HCT116 (cell line): ENCODE results near the gene SMIM8. TPM values are rescaled to one million over a fixed set of nuclear protein-coding genes. Genes with fewer than 3 reads are reported as not detected.

Source experiments
- ATAC-seq: fragments of 200-7000 bp; cut with Tn5 transposase; 2 replicates; pipeline ENCODE4 v1.9.1; 2020; ENCODE audit warnings: mild to moderate bottlenecking, moderate library complexity
- BruUV-seq: library from RNA; stranded (reverse); fragments of 400-500 nt; replicated peaks from 2 replicates; lab custom pipeline; 2021; lab: Mats Ljungman, UMichigan
- CTCF ChIA-PET: fragments of 300-600 bp; sonication (Branson Sonifier 250); formaldehyde crosslinking; loops from one replicate; lab custom pipeline; 2021; ENCODE audit warnings: antibody characterized with exemption; lab: Charles Lee
- POLR2A ChIA-PET: fragments of 300-600, 350-600 bp; sonication (Branson Sonifier 250); formaldehyde crosslinking; loops from one replicate; lab custom pipeline; 2021; ENCODE audit warnings: antibody characterized with exemption; lab: Charles Lee
- RAD21 ChIA-PET, 2 experiments: fragments of 300-600 bp; sonication (Branson Sonifier 250); formaldehyde crosslinking; loops; one replicate each; lab custom pipeline; 2023; ENCODE audit warnings: low total read pairs in 2 of 2; ENCODE audit not compliant: uncharacterized antibody in 2 of 2, unreplicated experiment in 2 of 2, low non-redundant PET in 1 of 2; lab: Charles Lee
- DNase-seq: peaks from one replicate; pipeline ENCODE4 v3.0.0-alpha.2; 2010; ENCODE audit warnings: low read depth, low spot score
- H2AFZ ChIP-seq: fragments of 200-600 bp; shearing (Covaris generic), sonication (generic); 2 replicates; pipeline ENCODE4 v1.6.1; 2017; ENCODE audit warnings: low read depth, mixed run types, mixed read lengths, antibody characterized with exemption, low read length; ENCODE audit not compliant: poor library complexity, severe bottlenecking
- H3K27ac ChIP-seq: 2 replicates; pipeline ENCODE4 v1.5.1; 2012; ENCODE audit warnings: low read depth, low read length
- H3K27me3 ChIP-seq: fragments of 200-600 bp; sonication (generic); 2 replicates; pipeline ENCODE4 v1.6.1; 2016; ENCODE audit warnings: mixed run types, low read length, mixed read lengths; ENCODE audit not compliant: insufficient read depth
- H3K36me3 ChIP-seq, 2 experiments: fragments of 200-500 bp in 1 of 2; fragments of 200-600 bp in 1 of 2; sonication (Bioruptor generic) in 1 of 2; sonication (generic) in 1 of 2; 2 replicates each; pipeline versions ENCODE4 v1.5.1 to v1.6.1; 2014 to 2016; ENCODE audit warnings: low read length in 2 of 2, inconsistent platforms in 1 of 2, mixed read lengths in 1 of 2, mixed run types in 1 of 2; ENCODE audit not compliant: insufficient read depth in 2 of 2, control insufficient read depth in 1 of 2
- H3K4me1 ChIP-seq, 2 experiments: fragments of 200-600 bp in 1 of 2; sonication (generic) in 1 of 2; 2 replicates each; pipeline versions ENCODE4 v1.5.1 to v1.6.1; 2012 to 2017; ENCODE audit warnings: low read length in 2 of 2, inconsistent platforms in 1 of 2, mild to moderate bottlenecking in 1 of 2, mixed read lengths in 1 of 2, mixed run types in 1 of 2, moderate library complexity in 1 of 2; ENCODE audit not compliant: insufficient read depth in 2 of 2, control insufficient read depth in 1 of 2
- H3K4me2 ChIP-seq: fragments of 200-600 bp; sonication (generic); 2 replicates; pipeline ENCODE4 v1.6.1; 2017; ENCODE audit warnings: mixed run types, low read length, mixed read lengths
- H3K4me3 ChIP-seq, 2 experiments: fragments of 200-600 bp in 1 of 2; sonication (generic) in 1 of 2; replicated peaks in 1 of 2; 2 replicates each; pipeline ENCODE4 v1.5.1; 2011 to 2016; ENCODE audit warnings: low read length in 2 of 2, control low read depth in 1 of 2, low read depth in 1 of 2, mild to moderate bottlenecking in 1 of 2, mixed read lengths in 1 of 2, mixed run types in 1 of 2
- H3K79me2 ChIP-seq: fragments of 200-600 bp; sonication (generic); 2 replicates; pipeline ENCODE4 v1.6.1; 2017; ENCODE audit warnings: mild to moderate bottlenecking, mixed run types, low read length, moderate library complexity, mixed read lengths; ENCODE audit not compliant: insufficient read depth
- H3K9ac ChIP-seq: fragments of 200-600 bp; sonication (generic); 2 replicates; pipeline ENCODE4 v1.6.1; 2016; ENCODE audit warnings: low read length, mixed read lengths
- H3K9me2 ChIP-seq: fragments of 200-600 bp; sonication (generic), shearing (Covaris generic); 2 replicates; pipeline ENCODE4 v1.6.1; 2017; ENCODE audit warnings: mixed run types, mild to moderate bottlenecking, moderate library complexity; ENCODE audit not compliant: insufficient read depth
- H3K9me3 ChIP-seq, 2 experiments: fragments of 200-500 bp in 1 of 2; fragments of 200-600 bp in 1 of 2; sonication (Bioruptor generic) in 1 of 2; sonication (generic) in 1 of 2; 2 replicates each; pipeline ENCODE4 v1.6.1; 2014 to 2017; ENCODE audit warnings: low read length in 2 of 2, mixed read lengths in 2 of 2, inconsistent platforms in 1 of 2, low read depth in 1 of 2, mild to moderate bottlenecking in 1 of 2, mixed run types in 1 of 2, moderate library complexity in 1 of 2; ENCODE audit not compliant: control insufficient read depth in 1 of 2, insufficient read depth in 1 of 2
- H4K20me1 ChIP-seq: fragments of 200-600 bp; sonication (generic), shearing (Covaris generic); 2 replicates; pipeline ENCODE4 v1.6.1; 2017; ENCODE audit warnings: mixed run types, mild to moderate bottlenecking, moderate library complexity; ENCODE audit not compliant: insufficient read depth
- CBX3 ChIP-seq: IDR thresholded peaks from 2 replicates; pipeline ENCODE4 v1.6.1; 2012; ENCODE audit warnings: low read depth
- CEBPB ChIP-seq: IDR thresholded peaks from 2 replicates; pipeline ENCODE4 v1.6.1; 2012; ENCODE audit warnings: low read depth
- CTCF ChIP-seq, 3 experiments: fragments of 200-600 bp in 1 of 3; sonication (generic) in 1 of 3; IDR thresholded peaks in 2 of 3; conservative IDR thresholded peaks in 1 of 3; 2 replicates each; pipeline ENCODE4 v1.5.1; 2012 to 2017; ENCODE audit warnings: low read depth in 2 of 3, low read length in 2 of 3, antibody characterized with exemption in 1 of 3, borderline replicate concordance in 1 of 3, control low read depth in 1 of 3, mild to moderate bottlenecking in 1 of 3, mixed read lengths in 1 of 3, mixed run types in 1 of 3, moderate library complexity in 1 of 3; ENCODE audit not compliant: insufficient read depth in 1 of 3
- EGR1 ChIP-seq: IDR thresholded peaks from 2 replicates; pipeline ENCODE4 v1.6.1; 2012; ENCODE audit warnings: low read depth
- ELF1 ChIP-seq: IDR thresholded peaks from 2 replicates; pipeline ENCODE4 v1.6.1; 2012; ENCODE audit warnings: low read depth, borderline replicate concordance
- EZH2 ChIP-seq: fragments of 200-600 bp; sonication (generic); IDR thresholded peaks from 2 replicates; pipeline ENCODE4 v1.6.1; 2017; ENCODE audit warnings: antibody characterized with exemption, mixed run types
- EZH2phosphoT487 ChIP-seq: fragments of 200-600 bp; IDR thresholded peaks from 2 replicates; pipeline ENCODE4 v1.6.1; 2018; ENCODE audit warnings: antibody characterized with exemption, borderline replicate concordance
- FOSL1 ChIP-seq: IDR thresholded peaks from 2 replicates; pipeline ENCODE4 v1.6.1; 2012; ENCODE audit warnings: low read depth
- JUND ChIP-seq: IDR thresholded peaks from 2 replicates; pipeline ENCODE4 v1.6.1; 2012
- MAX ChIP-seq: IDR thresholded peaks from 2 replicates; pipeline ENCODE4 v1.6.1; 2012
- POLR2A ChIP-seq: IDR thresholded peaks from 2 replicates; pipeline ENCODE4 v1.7.0; 2011; ENCODE audit warnings: borderline replicate concordance; ENCODE audit not compliant: insufficient read depth, insufficient read length; ENCODE audit errors: extremely low read depth
- POLR2AphosphoS5 ChIP-seq: IDR thresholded peaks from 2 replicates; pipeline ENCODE4 v1.6.1; 2011; ENCODE audit warnings: mild to moderate bottlenecking, low read depth, low read length, moderate library complexity
- RAD21 ChIP-seq: IDR thresholded peaks from 2 replicates; pipeline ENCODE4 v1.6.1; 2012; ENCODE audit warnings: low read depth, mild to moderate bottlenecking
- REST ChIP-seq: IDR thresholded peaks from 2 replicates; pipeline ENCODE4 v1.6.1; 2012; ENCODE audit warnings: low read depth
- SIN3A ChIP-seq: IDR thresholded peaks from 2 replicates; pipeline ENCODE4 v1.6.1; 2012; ENCODE audit warnings: low read depth
- SP1 ChIP-seq: IDR thresholded peaks from 2 replicates; pipeline ENCODE4 v1.6.1; 2012; ENCODE audit warnings: low read depth
- TCF7L2 ChIP-seq: IDR thresholded peaks from 2 replicates; pipeline ENCODE4 v1.7.0; 2011; ENCODE audit warnings: borderline replicate concordance, inconsistent platforms; ENCODE audit not compliant: insufficient read depth, insufficient read length; ENCODE audit errors: extremely low read depth
- YY1 ChIP-seq: IDR thresholded peaks from 2 replicates; pipeline ENCODE4 v1.6.1; 2011; ENCODE audit warnings: low read length, low read depth, moderate library complexity, mild to moderate bottlenecking; ENCODE audit not compliant: insufficient replicate concordance; ENCODE audit errors: extremely low read depth
- intact Hi-C: fragments of 100-400 bp; cut with micrococcal nuclease; formaldehyde crosslinking; loops from 2 replicates; pipeline ENCODE4 v1.10.0; 2022
- total RNA-seq: library from RNA; stranded (reverse); gene quantifications from one replicate; pipeline ENCODE4 v1.2.1, GENCODE V29; 2021; ENCODE audit not compliant: unreplicated experiment
- TF ChIP-seq, protein P1 (sequence below): IDR thresholded peaks from 2 replicates; pipeline ENCODE4 v1.6.1; 2012
- TF ChIP-seq, protein P2 (sequence below): IDR thresholded peaks from 2 replicates; pipeline ENCODE4 v1.6.1; 2011; ENCODE audit warnings: mild to moderate bottlenecking, low read length, moderate library complexity; ENCODE audit not compliant: insufficient replicate concordance; ENCODE audit errors: extremely low read depth

Gene SMIM8
- total RNA-seq, 1 experiment from 2014 or later = 8.0 TPM

DNA sequence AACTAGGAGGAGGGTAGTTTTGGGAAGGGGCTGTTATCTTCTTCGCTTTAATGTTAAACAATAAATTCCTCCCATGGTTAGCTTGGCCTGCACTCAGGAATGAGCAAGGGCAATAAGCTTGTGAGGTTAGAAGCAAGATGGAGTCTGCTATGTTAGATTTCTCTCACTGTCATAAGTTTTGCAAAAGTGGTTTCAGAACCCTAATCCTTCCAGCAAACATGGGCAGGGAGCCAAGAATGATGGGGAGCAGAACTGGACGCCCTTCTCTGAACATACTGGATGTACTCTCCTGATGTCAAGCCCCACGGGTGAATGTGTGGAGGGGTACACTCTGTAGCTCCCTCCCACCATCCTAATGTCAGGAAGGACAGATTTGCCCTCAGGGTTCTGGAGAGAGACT, 44.5 kb downstream of the SMIM8 start:
- BruUV-seq = no TSS peak
- ChIA-PET RAD21 (no interaction called here), CTCF (no interaction called here), POLR2A (no interaction called here)
- H3K9ac ChIP-seq = no peak overlapping the region
- H3K4me3 ChIP-seq = no peak overlapping the region
- no peaks in the 10 kb centered on the region for H3K9me2 ChIP-seq
- no peaks in the 10 kb centered on the region for H3K27me3 ChIP-seq
- no peaks in the 10 kb centered on the region for H4K20me1 ChIP-seq
- no peak overlapping the region for H2AFZ ChIP-seq
- no peak for ATAC-seq
- no peak for DNase-seq
- H3K27ac ChIP-seq = no peak overlapping the region
- H3K4me1 ChIP-seq = no peaks in the 10 kb centered on the region
- H3K36me3 ChIP-seq = no peaks in the 10 kb centered on the region
- no peak for TF ChIP-seq CEBPB
- TF ChIP-seq RAD21 = no peak
- no peak for TF ChIP-seq EZH2phosphoT487
- no peak for TF ChIP-seq ELF1
- no peak for TF ChIP-seq REST
- TF ChIP-seq CBX3 = no peak
- no peak for TF ChIP-seq SP1
- TF ChIP-seq EZH2 = no peak
- TF ChIP-seq JUND = no peak
- no peak for TF ChIP-seq POLR2A
- TF ChIP-seq POLR2AphosphoS5 = no peak
- TF ChIP-seq, protein P1, sequence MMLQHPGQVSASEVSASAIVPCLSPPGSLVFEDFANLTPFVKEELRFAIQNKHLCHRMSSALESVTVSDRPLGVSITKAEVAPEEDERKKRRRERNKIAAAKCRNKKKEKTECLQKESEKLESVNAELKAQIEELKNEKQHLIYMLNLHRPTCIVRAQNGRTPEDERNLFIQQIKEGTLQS = no peak
- TF ChIP-seq FOSL1 = no peak
- no peak for TF ChIP-seq EGR1
- no peak for TF ChIP-seq MAX
- TF ChIP-seq, protein P2, sequence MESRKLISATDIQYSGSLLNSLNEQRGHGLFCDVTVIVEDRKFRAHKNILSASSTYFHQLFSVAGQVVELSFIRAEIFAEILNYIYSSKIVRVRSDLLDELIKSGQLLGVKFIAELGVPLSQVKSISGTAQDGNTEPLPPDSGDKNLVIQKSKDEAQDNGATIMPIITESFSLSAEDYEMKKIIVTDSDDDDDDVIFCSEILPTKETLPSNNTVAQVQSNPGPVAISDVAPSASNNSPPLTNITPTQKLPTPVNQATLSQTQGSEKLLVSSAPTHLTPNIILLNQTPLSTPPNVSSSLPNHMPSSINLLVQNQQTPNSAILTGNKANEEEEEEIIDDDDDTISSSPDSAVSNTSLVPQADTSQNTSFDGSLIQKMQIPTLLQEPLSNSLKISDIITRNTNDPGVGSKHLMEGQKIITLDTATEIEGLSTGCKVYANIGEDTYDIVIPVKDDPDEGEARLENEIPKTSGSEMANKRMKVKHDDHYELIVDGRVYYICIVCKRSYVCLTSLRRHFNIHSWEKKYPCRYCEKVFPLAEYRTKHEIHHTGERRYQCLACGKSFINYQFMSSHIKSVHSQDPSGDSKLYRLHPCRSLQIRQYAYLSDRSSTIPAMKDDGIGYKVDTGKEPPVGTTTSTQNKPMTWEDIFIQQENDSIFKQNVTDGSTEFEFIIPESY = no peak
- TF ChIP-seq SIN3A = no peak
- no peak for TF ChIP-seq TCF7L2
- TF ChIP-seq CTCF (IDR thresholded peaks at IDR 0.05 in 2 of 3, conservative IDR thresholded peaks at IDR 0.05 in 1 of 3; ENCODE audit: borderline replicate concordance in 1 of 3, insufficient read depth in 1 of 3, low read depth in 2 of 3, low read length in 2 of 3) = no peak
- TF ChIP-seq YY1 = no peak
- H3K9me3 ChIP-seq = no peaks in the 10 kb centered on the region
- H3K79me2 ChIP-seq = no peaks in the 10 kb centered on the region
- intact Hi-C loops = no loop called here
- H3K4me2 ChIP-seq = no peak overlapping the region
